Measurements from ENCODE around the gene TFAP2A.

- TF ChIP-seq CTCF (IDR thresholded peaks at IDR 0.05) (no peak), POLR2A (IDR thresholded peaks at IDR 0.05) (no peak)
Observed at GRCh38 chr6:10421158-10421920, 6.5 kb upstream of the TFAP2A start.
